Measurements from ENCODE around the gene SYTL3. TPM values are rescaled to one million over a fixed set of nuclear protein-coding genes. Genes with fewer than 3 reads are reported as not detected.

The SYTL3 gene
- total RNA-seq, 1 donor from 2014 or later = 0.48 TPM

GRCh38 chr6:158780246-158780884 lies 130.5 kb downstream of the SYTL3 start:
- H3K4me1 Mint-ChIP-seq (ENCODE audit: unreplicated experiment) = peaks cover 6% of the 10 kb centered on the region
- H3K9me3 Mint-ChIP-seq (ENCODE audit: unreplicated experiment) = no peaks in the 10 kb centered on the region
- TF ChIP-seq, protein P1, sequence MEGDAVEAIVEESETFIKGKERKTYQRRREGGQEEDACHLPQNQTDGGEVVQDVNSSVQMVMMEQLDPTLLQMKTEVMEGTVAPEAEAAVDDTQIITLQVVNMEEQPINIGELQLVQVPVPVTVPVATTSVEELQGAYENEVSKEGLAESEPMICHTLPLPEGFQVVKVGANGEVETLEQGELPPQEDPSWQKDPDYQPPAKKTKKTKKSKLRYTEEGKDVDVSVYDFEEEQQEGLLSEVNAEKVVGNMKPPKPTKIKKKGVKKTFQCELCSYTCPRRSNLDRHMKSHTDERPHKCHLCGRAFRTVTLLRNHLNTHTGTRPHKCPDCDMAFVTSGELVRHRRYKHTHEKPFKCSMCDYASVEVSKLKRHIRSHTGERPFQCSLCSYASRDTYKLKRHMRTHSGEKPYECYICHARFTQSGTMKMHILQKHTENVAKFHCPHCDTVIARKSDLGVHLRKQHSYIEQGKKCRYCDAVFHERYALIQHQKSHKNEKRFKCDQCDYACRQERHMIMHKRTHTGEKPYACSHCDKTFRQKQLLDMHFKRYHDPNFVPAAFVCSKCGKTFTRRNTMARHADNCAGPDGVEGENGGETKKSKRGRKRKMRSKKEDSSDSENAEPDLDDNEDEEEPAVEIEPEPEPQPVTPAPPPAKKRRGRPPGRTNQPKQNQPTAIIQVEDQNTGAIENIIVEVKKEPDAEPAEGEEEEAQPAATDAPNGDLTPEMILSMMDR (IDR thresholded peaks at IDR 0.05) = no peak
- no peak overlapping the region for H3K4me3 Mint-ChIP-seq (ENCODE audit: unreplicated experiment)
- no peak overlapping the region for H3K27ac Mint-ChIP-seq (ENCODE audit: unreplicated experiment)
- no peak for DNase-seq (ENCODE audit: extremely low spot score, unreplicated experiment)
- no peaks in the 10 kb centered on the region for H3K27me3 Mint-ChIP-seq (ENCODE audit: unreplicated experiment)
- peaks cover 41% of the 10 kb centered on the region for H3K36me3 Mint-ChIP-seq (ENCODE audit: unreplicated experiment)

DNA sequence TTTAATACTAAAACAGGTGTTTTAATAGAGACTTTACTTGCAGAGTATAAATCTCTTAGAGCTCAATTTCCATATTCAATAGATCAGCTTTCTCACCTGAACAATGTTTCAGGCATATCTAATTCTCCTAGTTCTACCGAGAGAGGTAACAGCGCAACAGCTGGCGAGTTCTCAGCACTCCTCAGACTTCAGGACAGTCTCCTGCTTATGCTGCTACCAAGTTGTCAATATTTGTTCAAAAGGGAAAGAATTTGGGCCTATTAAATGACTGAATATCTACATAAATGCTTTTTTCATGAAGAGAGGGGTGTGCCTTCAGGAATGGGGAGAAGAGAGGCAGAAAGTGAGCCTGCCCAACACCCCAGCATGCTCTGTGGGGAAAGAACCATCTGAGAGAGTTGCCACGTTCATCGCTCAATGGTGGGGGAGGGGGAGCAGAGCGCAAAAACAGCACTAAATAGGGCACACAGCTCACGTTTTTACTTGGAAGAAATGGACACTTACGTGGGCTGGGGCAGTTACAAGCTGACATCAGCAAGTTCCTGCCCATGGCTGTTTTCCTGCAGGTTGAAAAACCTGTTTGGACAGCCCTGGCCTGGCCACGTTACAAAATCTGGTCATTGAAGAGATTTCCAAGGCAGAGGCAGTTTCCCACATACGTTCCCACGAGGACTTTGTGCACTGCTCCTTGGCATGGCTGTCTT lies 131.3 kb downstream of the SYTL3 start:
- H3K9me3 Mint-ChIP-seq (ENCODE audit: unreplicated experiment) = no peaks in the 10 kb centered on the region
- no peak overlapping the region for H3K4me3 Mint-ChIP-seq (ENCODE audit: unreplicated experiment)
- DNase-seq (ENCODE audit: extremely low spot score, unreplicated experiment) = no peak
- TF ChIP-seq, protein P1 (IDR thresholded peaks at IDR 0.05) = no peak
- H3K4me1 Mint-ChIP-seq (ENCODE audit: unreplicated experiment) = peaks cover 6% of the 10 kb centered on the region
- H3K27me3 Mint-ChIP-seq (ENCODE audit: unreplicated experiment) = no peaks in the 10 kb centered on the region
- no peak overlapping the region for H3K27ac Mint-ChIP-seq (ENCODE audit: unreplicated experiment)
- H3K36me3 Mint-ChIP-seq (ENCODE audit: unreplicated experiment) = peaks cover 42% of the 10 kb centered on the region

- H3K27ac Mint-ChIP-seq (ENCODE audit: unreplicated experiment) = no peak overlapping the region
- H3K36me3 Mint-ChIP-seq (ENCODE audit: unreplicated experiment) = peaks cover 45% of the 10 kb centered on the region
- no peak for DNase-seq (ENCODE audit: extremely low spot score, unreplicated experiment)
- TF ChIP-seq, protein P1 (IDR thresholded peaks at IDR 0.05) = no peak
- peaks cover 6% of the 10 kb centered on the region for H3K4me1 Mint-ChIP-seq (ENCODE audit: unreplicated experiment)
- no peaks in the 10 kb centered on the region for H3K27me3 Mint-ChIP-seq (ENCODE audit: unreplicated experiment)
- H3K4me3 Mint-ChIP-seq (ENCODE audit: unreplicated experiment) = no peak overlapping the region
- no peaks in the 10 kb centered on the region for H3K9me3 Mint-ChIP-seq (ENCODE audit: unreplicated experiment)
Measured at GRCh38 chr6:158781692-158782373, 132.0 kb downstream of the SYTL3 start.

- no peak overlapping the region for H3K27ac Mint-ChIP-seq (ENCODE audit: unreplicated experiment)
- TF ChIP-seq, protein P1 (IDR thresholded peaks at IDR 0.05) = no peak
- DNase-seq (ENCODE audit: extremely low spot score, unreplicated experiment) = no peak
- no peaks in the 10 kb centered on the region for H3K9me3 Mint-ChIP-seq (ENCODE audit: unreplicated experiment)
- H3K4me3 Mint-ChIP-seq (ENCODE audit: unreplicated experiment) = no peak overlapping the region
- H3K36me3 Mint-ChIP-seq (ENCODE audit: unreplicated experiment) = peaks cover 44% of the 10 kb centered on the region
- no peaks in the 10 kb centered on the region for H3K27me3 Mint-ChIP-seq (ENCODE audit: unreplicated experiment)
- peaks cover 6% of the 10 kb centered on the region for H3K4me1 Mint-ChIP-seq (ENCODE audit: unreplicated experiment)
Measured at GRCh38 chr6:158782432-158783166, 132.7 kb downstream of the SYTL3 start.

Measured in osteocyte (in vitro differentiated cells).